Measurements from ENCODE around the gene TRIM69. TPM values are rescaled to one million over a fixed set of nuclear protein-coding genes. Genes with fewer than 3 reads are reported as not detected.

Gene TRIM69
- total RNA-seq, 1 experiment from 2014 or later: 61.0 TPM

DNA sequence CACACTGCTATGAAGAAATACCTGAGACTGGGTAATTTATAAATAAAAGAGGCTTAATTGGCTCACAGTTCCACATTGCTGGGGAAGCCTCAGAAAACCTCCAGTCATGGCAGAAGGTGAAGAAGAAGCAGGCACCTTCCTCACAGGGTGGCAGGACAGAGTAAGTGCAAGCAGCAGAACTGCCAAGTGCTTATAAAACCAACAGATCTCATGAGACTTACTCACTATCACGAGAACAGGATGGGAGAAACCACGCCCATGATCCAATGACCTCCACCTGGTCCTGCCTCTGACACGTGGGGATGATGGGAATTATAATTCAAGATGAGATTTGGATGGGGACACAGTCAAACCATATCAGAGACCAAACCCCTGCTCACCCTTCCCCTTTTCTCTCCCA, 75.0 kb downstream of the TRIM69 start:
- no TSS peak for BruUV-seq (replicated peaks)
- ChIA-PET POLR2A (ENCODE audit: low non-redundant PET) (no interaction called here), CTCF (no interaction called here)
- no peak for DNase-seq (ENCODE audit: low spot score)
- Histone ChIP-seq H3K4me1 (ENCODE audit: insufficient read depth, low read length, poor library complexity, severe bottlenecking) (no peaks in the 10 kb centered on the region), H3K4me3 (ENCODE audit: low read depth, low read length, poor library complexity, severe bottlenecking) (no peak overlapping the region), H3K27ac (ENCODE audit: low read depth, low read length, poor library complexity, severe bottlenecking) (no peak overlapping the region), H3K27me3 (replicated peaks; ENCODE audit: insufficient read depth, low read depth, low read length, poor library complexity) (no peaks in the 10 kb centered on the region), H3K9me3 (ENCODE audit: low read depth, low read length, poor library complexity, severe bottlenecking) (no peaks in the 10 kb centered on the region), H3K36me3 (ENCODE audit: insufficient read depth, low read length, poor library complexity, severe bottlenecking) (no peaks in the 10 kb centered on the region)
- intact Hi-C loops (cut with micrococcal nuclease; ENCODE audit: unreplicated experiment): no loop called here
- TF ChIP-seq, protein P1, sequence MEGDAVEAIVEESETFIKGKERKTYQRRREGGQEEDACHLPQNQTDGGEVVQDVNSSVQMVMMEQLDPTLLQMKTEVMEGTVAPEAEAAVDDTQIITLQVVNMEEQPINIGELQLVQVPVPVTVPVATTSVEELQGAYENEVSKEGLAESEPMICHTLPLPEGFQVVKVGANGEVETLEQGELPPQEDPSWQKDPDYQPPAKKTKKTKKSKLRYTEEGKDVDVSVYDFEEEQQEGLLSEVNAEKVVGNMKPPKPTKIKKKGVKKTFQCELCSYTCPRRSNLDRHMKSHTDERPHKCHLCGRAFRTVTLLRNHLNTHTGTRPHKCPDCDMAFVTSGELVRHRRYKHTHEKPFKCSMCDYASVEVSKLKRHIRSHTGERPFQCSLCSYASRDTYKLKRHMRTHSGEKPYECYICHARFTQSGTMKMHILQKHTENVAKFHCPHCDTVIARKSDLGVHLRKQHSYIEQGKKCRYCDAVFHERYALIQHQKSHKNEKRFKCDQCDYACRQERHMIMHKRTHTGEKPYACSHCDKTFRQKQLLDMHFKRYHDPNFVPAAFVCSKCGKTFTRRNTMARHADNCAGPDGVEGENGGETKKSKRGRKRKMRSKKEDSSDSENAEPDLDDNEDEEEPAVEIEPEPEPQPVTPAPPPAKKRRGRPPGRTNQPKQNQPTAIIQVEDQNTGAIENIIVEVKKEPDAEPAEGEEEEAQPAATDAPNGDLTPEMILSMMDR (conservative IDR thresholded peaks at IDR 0.05; ENCODE audit: low read depth, low read length): no peak

DNA sequence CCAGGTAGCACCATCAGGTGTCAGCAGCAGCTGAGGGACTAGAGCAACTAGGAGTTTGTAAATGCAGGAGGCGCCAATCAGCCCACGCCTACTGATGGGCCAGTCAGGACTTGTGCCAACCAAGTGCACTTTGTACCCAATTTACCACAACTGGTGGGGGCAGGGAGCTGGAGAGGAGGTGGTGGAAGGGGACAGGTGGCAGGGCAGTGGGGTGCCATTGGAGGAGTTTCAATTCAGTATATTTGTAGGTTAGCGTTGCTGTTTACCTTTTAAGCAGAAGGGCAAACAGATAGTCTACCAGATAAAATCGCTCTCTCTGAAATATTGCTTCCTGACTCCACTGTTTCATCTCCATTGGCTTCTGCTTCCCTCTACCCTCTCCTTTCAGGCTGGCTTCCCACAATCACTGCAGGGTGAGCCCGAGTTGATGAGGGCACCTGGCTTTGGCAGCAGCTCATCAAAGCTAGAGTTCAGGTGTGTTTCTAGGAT, 75.7 kb downstream of the TRIM69 start:
- H3K36me3 ChIP-seq (ENCODE audit: insufficient read depth, low read length, poor library complexity, severe bottlenecking): no peaks in the 10 kb centered on the region
- no peaks in the 10 kb centered on the region for H3K27me3 ChIP-seq (replicated peaks; ENCODE audit: insufficient read depth, low read depth, low read length, poor library complexity)
- DNase-seq (ENCODE audit: low spot score): no peak
- intact Hi-C loops (cut with micrococcal nuclease; ENCODE audit: unreplicated experiment): no loop called here
- BruUV-seq (replicated peaks): no TSS peak
- H3K4me3 ChIP-seq (ENCODE audit: low read depth, low read length, poor library complexity, severe bottlenecking): no peak overlapping the region
- CTCF ChIA-PET: no interaction called here
- POLR2A ChIA-PET (ENCODE audit: low non-redundant PET): no interaction called here
- H3K9me3 ChIP-seq (ENCODE audit: low read depth, low read length, poor library complexity, severe bottlenecking): no peaks in the 10 kb centered on the region
- no peak overlapping the region for H3K27ac ChIP-seq (ENCODE audit: low read depth, low read length, poor library complexity, severe bottlenecking)
- TF ChIP-seq EZH2 (IDR thresholded peaks at IDR 0.05; ENCODE audit: borderline replicate concordance, low read depth, low read length, poor library complexity, severe bottlenecking): no peak
- TF ChIP-seq, protein P1 (conservative IDR thresholded peaks at IDR 0.05; ENCODE audit: low read depth, low read length): no peak
- H3K4me1 ChIP-seq (ENCODE audit: insufficient read depth, low read length, poor library complexity, severe bottlenecking): no peaks in the 10 kb centered on the region

- Histone ChIP-seq H3K9me3 (ENCODE audit: low read depth, low read length, poor library complexity, severe bottlenecking) (no peaks in the 10 kb centered on the region), H3K27ac (ENCODE audit: low read depth, low read length, poor library complexity, severe bottlenecking) (no peak overlapping the region), H3K36me3 (ENCODE audit: insufficient read depth, low read length, poor library complexity, severe bottlenecking) (no peaks in the 10 kb centered on the region), H3K27me3 (replicated peaks; ENCODE audit: insufficient read depth, low read depth, low read length, poor library complexity) (no peaks in the 10 kb centered on the region), H3K4me1 (ENCODE audit: insufficient read depth, low read length, poor library complexity, severe bottlenecking) (no peaks in the 10 kb centered on the region), H3K4me3 (ENCODE audit: low read depth, low read length, poor library complexity, severe bottlenecking) (no peak overlapping the region)
- ChIA-PET POLR2A (ENCODE audit: low non-redundant PET) (no interaction called here), CTCF (no interaction called here)
- TF ChIP-seq, protein P1 (conservative IDR thresholded peaks at IDR 0.05; ENCODE audit: low read depth, low read length): no peak
- TF ChIP-seq EZH2 (IDR thresholded peaks at IDR 0.05; ENCODE audit: borderline replicate concordance, low read depth, low read length, poor library complexity, severe bottlenecking): no peak
- intact Hi-C loops (cut with micrococcal nuclease; ENCODE audit: unreplicated experiment): no loop called here
- no peak for DNase-seq (ENCODE audit: low spot score)
- BruUV-seq (replicated peaks): no TSS peak
Measured at GRCh38 chr15:44813231-44813630, 76.9 kb downstream of the TRIM69 start.

Other genes starting within 250 kb of the TRIM69 start
- 176 and 208 TPM in 2 replicates for gene EIF3J, start 199.4 kb upstream of the TRIM69 start, total RNA-seq (2021)
- gene SPG11, start 72.9 kb upstream of the TRIM69 start, total RNA-seq (2021): 55.4 and 68.5 TPM in 2 replicates
- gene PATL2, start 25.2 kb upstream of the TRIM69 start, total RNA-seq (2021): 1.2 and 1.6 TPM in 2 replicates
- 1,596 and 1,873 TPM in 2 replicates for gene B2M, start 25.0 kb upstream of the TRIM69 start, total RNA-seq (2021)
- gene TERB2, start 220.2 kb downstream of the TRIM69 start, total RNA-seq (2021): not detected in 2 replicates